ENCODE results near the gene GSK3B.

Gene GSK3B

GRCh38 chr3:119825820-119826219 is 268.4 kb downstream of the GSK3B start:
- no peak for TF ChIP-seq CTCF (conservative IDR thresholded peaks at IDR 0.05)
- no peak overlapping the region for H3K27ac ChIP-seq

GRCh38 chr3:119819806-119820205 is 274.4 kb downstream of the GSK3B start:
- TF ChIP-seq CTCF (conservative IDR thresholded peaks at IDR 0.05), result no peak
- no peak overlapping the region for H3K27ac ChIP-seq

- TF ChIP-seq CTCF (conservative IDR thresholded peaks at IDR 0.05), result no peak
- no peak overlapping the region for H3K27ac ChIP-seq
Measured at GRCh38 chr3:119818937-119819336, 275.3 kb downstream of the GSK3B start.

- H3K27ac ChIP-seq, result no peak overlapping the region
- TF ChIP-seq CTCF (conservative IDR thresholded peaks at IDR 0.05), result no peak
Measured at GRCh38 chr3:119817583-119818363, 276.5 kb downstream of the GSK3B start.

- H3K27ac ChIP-seq, result no peak overlapping the region
- TF ChIP-seq CTCF (conservative IDR thresholded peaks at IDR 0.05), result no peak
Measured at GRCh38 chr3:119817071-119817470, 277.2 kb downstream of the GSK3B start.

GRCh38 chr3:119815716-119816115 is 278.5 kb downstream of the GSK3B start:
- no peak for TF ChIP-seq CTCF (conservative IDR thresholded peaks at IDR 0.05)
- no peak overlapping the region for H3K27ac ChIP-seq

GRCh38 chr3:119812491-119813058 is 281.7 kb downstream of the GSK3B start:
- no peak for TF ChIP-seq CTCF (conservative IDR thresholded peaks at IDR 0.05)
- H3K27ac ChIP-seq, result no peak overlapping the region

Data from VCaP (cell line).